Measurements from ENCODE around the gene NOC4L. TPM values are rescaled to one million over a fixed set of nuclear protein-coding genes. Genes with fewer than 3 reads are reported as not detected.

NOC4L gene
- total RNA-seq, 1 experiment from 2014 or later, result 41.4 TPM

DNA sequence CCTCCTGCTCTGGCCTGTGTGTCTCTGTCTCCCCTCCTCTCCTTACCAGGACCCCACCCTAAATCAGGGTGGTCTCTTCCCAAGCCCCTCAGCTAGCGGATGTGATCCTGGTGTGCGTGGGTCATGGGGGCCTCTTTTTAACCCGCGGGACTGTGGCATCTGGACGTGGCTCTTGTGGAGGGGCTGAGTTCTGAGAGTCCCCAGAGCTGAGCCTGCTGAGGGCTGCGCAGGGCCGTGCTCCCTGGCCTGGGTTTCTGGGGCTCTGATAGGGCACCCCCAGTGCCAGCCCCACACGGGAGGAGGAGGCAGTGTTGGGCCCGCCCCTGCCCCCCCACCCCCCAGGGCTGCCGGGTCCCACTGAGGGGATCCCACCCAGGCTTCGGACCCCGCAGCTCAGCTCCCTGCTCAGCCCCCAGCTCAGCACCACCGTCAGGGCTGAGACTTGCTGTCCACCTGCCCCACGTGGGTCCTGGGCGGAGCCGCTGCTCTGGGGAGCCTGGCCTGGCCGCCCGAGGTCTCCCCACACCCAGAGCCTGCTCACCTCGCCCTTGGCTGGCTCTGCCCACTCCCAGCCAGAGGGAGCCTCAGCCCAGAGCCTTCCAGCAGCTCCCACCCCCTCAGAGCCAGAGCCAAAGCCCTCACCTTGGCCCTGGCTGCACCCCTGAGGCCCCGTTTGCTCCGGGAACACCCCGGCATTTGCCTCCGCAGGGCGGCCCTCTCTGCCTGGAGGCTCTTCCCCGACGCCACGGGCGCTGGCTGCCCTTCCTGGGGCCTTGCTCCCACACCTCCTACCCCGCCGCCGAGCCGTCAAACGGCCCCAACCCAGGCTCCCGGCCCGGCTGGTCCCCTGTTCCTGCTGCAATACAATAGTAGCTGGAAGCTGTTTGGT is 31.5 kb downstream of the NOC4L start:
- TF ChIP-seq CREB1 (CRISPR knock-in tag; IDR thresholded peaks at IDR 0.05) (no peak), NFYB (CRISPR knock-in tag; conservative IDR thresholded peaks at IDR 0.05; ENCODE audit: low read depth) (no peak), STAT6 (CRISPR knock-in tag; conservative IDR thresholded peaks at IDR 0.05; ENCODE audit: low read depth) (no peak), HMGA2 (CRISPR knock-in tag; IDR thresholded peaks at IDR 0.05) (no peak), FOXP4 (CRISPR knock-in tag; IDR thresholded peaks at IDR 0.05) (no peak), CREM (CRISPR knock-in tag; IDR thresholded peaks at IDR 0.05) (no peak), PREB (CRISPR knock-in tag; IDR thresholded peaks at IDR 0.05; ENCODE audit: borderline replicate concordance) (no peak), ZNF219 (CRISPR knock-in tag; IDR thresholded peaks at IDR 0.05; ENCODE audit: borderline replicate concordance) (no peak), OVOL2 (CRISPR knock-in tag; IDR thresholded peaks at IDR 0.05; ENCODE audit: borderline replicate concordance) (no peak), ZBTB21 (CRISPR knock-in tag; IDR thresholded peaks at IDR 0.05; ENCODE audit: borderline replicate concordance) (no peak)
- TF ChIP-seq, protein P1, sequence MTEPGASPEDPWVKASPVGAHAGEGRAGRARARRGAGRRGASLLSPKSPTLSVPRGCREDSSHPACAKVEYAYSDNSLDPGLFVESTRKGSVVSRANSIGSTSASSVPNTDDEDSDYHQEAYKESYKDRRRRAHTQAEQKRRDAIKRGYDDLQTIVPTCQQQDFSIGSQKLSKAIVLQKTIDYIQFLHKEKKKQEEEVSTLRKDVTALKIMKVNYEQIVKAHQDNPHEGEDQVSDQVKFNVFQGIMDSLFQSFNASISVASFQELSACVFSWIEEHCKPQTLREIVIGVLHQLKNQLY (CRISPR knock-in tag; IDR thresholded peaks at IDR 0.05), result no peak
- TF ChIP-seq, protein P2, sequence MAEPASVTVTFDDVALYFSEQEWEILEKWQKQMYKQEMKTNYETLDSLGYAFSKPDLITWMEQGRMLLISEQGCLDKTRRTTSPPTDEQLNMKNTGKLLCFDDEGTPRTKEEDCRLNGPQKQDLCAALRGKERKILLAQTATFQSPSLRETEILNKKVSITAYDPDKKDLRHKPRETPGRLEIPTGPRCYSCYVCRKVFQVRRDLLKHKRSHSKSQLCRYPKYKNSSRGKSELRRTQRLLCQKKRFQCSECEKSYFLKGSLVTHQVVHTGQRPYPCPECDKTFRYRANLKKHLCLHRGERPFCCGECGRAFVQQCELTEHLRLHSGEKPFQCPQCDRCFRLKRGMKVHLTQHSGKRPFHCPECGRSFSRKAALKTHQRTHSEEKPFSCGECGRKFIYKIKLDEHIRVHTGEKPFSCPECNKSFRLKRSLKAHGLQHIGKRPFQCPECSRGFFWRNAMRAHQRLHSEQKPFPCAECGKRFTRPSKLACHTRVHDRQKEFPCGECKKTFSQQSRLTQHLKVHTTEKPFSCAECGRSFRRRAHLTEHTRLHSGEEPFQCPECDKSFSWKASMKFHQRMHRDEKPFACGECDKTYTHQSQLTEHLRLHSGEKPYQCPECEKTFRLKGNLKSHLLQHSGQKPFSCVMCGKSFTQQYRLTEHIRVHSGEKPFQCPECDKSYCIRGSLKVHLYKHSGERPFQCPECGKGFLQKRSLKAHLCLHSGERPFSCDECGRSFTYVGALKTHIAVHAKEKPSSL (CRISPR knock-in tag; conservative IDR thresholded peaks at IDR 0.05), result no peak
- TF ChIP-seq, protein P3, sequence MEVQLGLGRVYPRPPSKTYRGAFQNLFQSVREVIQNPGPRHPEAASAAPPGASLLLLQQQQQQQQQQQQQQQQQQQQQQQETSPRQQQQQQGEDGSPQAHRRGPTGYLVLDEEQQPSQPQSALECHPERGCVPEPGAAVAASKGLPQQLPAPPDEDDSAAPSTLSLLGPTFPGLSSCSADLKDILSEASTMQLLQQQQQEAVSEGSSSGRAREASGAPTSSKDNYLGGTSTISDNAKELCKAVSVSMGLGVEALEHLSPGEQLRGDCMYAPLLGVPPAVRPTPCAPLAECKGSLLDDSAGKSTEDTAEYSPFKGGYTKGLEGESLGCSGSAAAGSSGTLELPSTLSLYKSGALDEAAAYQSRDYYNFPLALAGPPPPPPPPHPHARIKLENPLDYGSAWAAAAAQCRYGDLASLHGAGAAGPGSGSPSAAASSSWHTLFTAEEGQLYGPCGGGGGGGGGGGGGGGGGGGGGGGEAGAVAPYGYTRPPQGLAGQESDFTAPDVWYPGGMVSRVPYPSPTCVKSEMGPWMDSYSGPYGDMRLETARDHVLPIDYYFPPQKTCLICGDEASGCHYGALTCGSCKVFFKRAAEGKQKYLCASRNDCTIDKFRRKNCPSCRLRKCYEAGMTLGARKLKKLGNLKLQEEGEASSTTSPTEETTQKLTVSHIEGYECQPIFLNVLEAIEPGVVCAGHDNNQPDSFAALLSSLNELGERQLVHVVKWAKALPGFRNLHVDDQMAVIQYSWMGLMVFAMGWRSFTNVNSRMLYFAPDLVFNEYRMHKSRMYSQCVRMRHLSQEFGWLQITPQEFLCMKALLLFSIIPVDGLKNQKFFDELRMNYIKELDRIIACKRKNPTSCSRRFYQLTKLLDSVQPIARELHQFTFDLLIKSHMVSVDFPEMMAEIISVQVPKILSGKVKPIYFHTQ (CRISPR knock-in tag; IDR thresholded peaks at IDR 0.05), result no peak
- Mint-ChIP-seq H3K36me3 (no peaks in the 10 kb centered on the region), H3K27ac (no peak overlapping the region), H3K27me3 (ENCODE audit: low read depth) (peaks cover 40% of the 10 kb centered on the region), H3K4me1 (peaks cover 8% of the 10 kb centered on the region), H3K4me3 (no peak overlapping the region), H3K9me3 (no peaks in the 10 kb centered on the region)
- CTCF ChIA-PET, result interaction anchor here (0.8 to 1.3 kb wide), 4 partner anchors 20 to 239 kb away, joined by 3 to 4 read pairs (median 3); no protein-coding TSS in a partner anchor
- POLR2A ChIA-PET, result no interaction called here
- ATAC-seq (no peak; the same call in 1 of the 2 replicates), DNase-seq (ENCODE audit: low spot score) (no peak)
